WTC11 (cell line): Measurements from ENCODE around the gene AFF3.

ENCODE experiments used
- ATF3 ChIP-seq: sonication (generic); formaldehyde crosslinking; conservative IDR thresholded peaks from 2 replicates; pipeline ENCODE4 v1.8.1; 2022; ENCODE audit warnings: mild to moderate bottlenecking, missing genetic modification reagents
- CTCF ChIP-seq: fragments of 200-600 bp; IDR thresholded peaks from 2 replicates; pipeline ENCODE4 v1.8.0; 2022; ENCODE audit warnings: antibody characterized with exemption
- ELF4 ChIP-seq: sonication (generic); formaldehyde crosslinking; IDR thresholded peaks from 2 replicates; pipeline ENCODE4 v1.8.1; 2022; ENCODE audit warnings: low read depth, mild to moderate bottlenecking, moderate library complexity, missing genetic modification reagents
- GABPB1 ChIP-seq: sonication (generic); formaldehyde crosslinking; IDR thresholded peaks from 2 replicates; pipeline ENCODE4 v1.8.1; 2023; ENCODE audit warnings: mild to moderate bottlenecking, missing genetic modification reagents
- JUN ChIP-seq: sonication (generic); formaldehyde crosslinking; IDR thresholded peaks from 2 replicates; pipeline ENCODE4 v1.8.0; 2023; ENCODE audit warnings: mild to moderate bottlenecking, missing genetic modification reagents
- MAX ChIP-seq: sonication (generic); formaldehyde crosslinking; IDR thresholded peaks from 2 replicates; pipeline ENCODE4 v1.8.0; 2022; ENCODE audit warnings: mild to moderate bottlenecking, missing genetic modification reagents
- OVOL2 ChIP-seq: fragments of 250-450 bp; sonication (Bioruptor Pico); IDR thresholded peaks from 2 replicates; pipeline ENCODE4 v1.9.0; 2021; ENCODE audit warnings: mild to moderate bottlenecking, borderline replicate concordance

- TF ChIP-seq ATF3 (CRISPR knock-in tag) (no peak), CTCF (no peak), ELF4 (CRISPR knock-in tag) (no peak), OVOL2 (CRISPR knock-in tag) (no peak), MAX (CRISPR knock-in tag) (no peak), GABPB1 (CRISPR knock-in tag) (no peak), JUN (CRISPR knock-in tag) (no peak)
Observed at GRCh38 chr2:99915108-99915675, 227.2 kb downstream of the AFF3 start.
